Measurements from ENCODE around the gene SLC30A7. TPM values are rescaled to one million over a fixed set of nuclear protein-coding genes. Genes with fewer than 3 reads are reported as not detected.
"Not testable (repeated sequence)": the region's sequence is repeated elsewhere in the genome, so short reads cannot be mapped to it uniquely, and the experiment has no call there.

SLC30A7 gene
- total and polyA plus RNA-seq, 7 donors: 1.0 to 5.7 (median 4.8) TPM

GRCh38 chr1:100928128-100928527 is 32.2 kb downstream of the SLC30A7 start:
- Histone ChIP-seq H3K27ac (no peak overlapping the region), H3K27me3 (ENCODE audit: insufficient read depth in 3 of 3, low read length in 2 of 3) (no peaks in the 10 kb centered on the region), H3K4me3 (no peak overlapping the region), H3K36me3 (ENCODE audit: insufficient read depth in 1 of 2, low read depth in 1 of 2) (peaks cover 3 to 26% of the 10 kb centered on the region in 2 donors), H3K9me3 (no peaks in the 10 kb centered on the region), H3K4me1 (no peaks in the 10 kb centered on the region)
- WGBS, 3 donors: 82 to 86% (median 85%) methylated on average over 3 of the region's 3 CpGs
- TF ChIP-seq CTCF (IDR thresholded peaks at IDR 0.05): no peak
- intact Hi-C loops (cut with DNase I): no loop called here
- ATAC-seq (peak in 1 of 4 donors; percentile 32), DNase-seq (no peak)

- DNase-seq: no peak
- ATAC-seq: no peak
- H3K27me3 ChIP-seq (ENCODE audit: insufficient read depth in 3 of 3, low read length in 2 of 3): no peaks in the 10 kb centered on the region
- H3K36me3 ChIP-seq (ENCODE audit: insufficient read depth in 1 of 2, low read depth in 1 of 2): peaks cover 3 to 8% of the 10 kb centered on the region in 2 donors
- TF ChIP-seq CTCF (IDR thresholded peaks at IDR 0.05): no peak
- H3K27ac ChIP-seq: no peak overlapping the region
- intact Hi-C loops (cut with DNase I): no loop called here
- no peak overlapping the region for H3K4me3 ChIP-seq
- no peaks in the 10 kb centered on the region for H3K4me1 ChIP-seq
- H3K9me3 ChIP-seq: no peaks in the 10 kb centered on the region
Measured at GRCh38 chr1:100930494-100930893, 34.6 kb downstream of the SLC30A7 start.

- no peak for TF ChIP-seq CTCF (IDR thresholded peaks at IDR 0.05)
- intact Hi-C loops (cut with DNase I): no loop called here
- 88 to 95% (median 89%) methylated on average over 1 of the region's 1 CpG for WGBS, 3 donors
- no peak for DNase-seq
- Histone ChIP-seq H3K4me1 (no peaks in the 10 kb centered on the region), H3K4me3 (no peak overlapping the region), H3K27me3 (ENCODE audit: insufficient read depth in 3 of 3, low read length in 2 of 3) (no peaks in the 10 kb centered on the region), H3K9me3 (no peaks in the 10 kb centered on the region), H3K36me3 (ENCODE audit: insufficient read depth in 1 of 2, low read depth in 1 of 2) (peaks cover 3 to 4% of the 10 kb centered on the region in 2 donors), H3K27ac (no peak overlapping the region)
- ATAC-seq: no peak
Measured at GRCh38 chr1:100931716-100932115, 35.8 kb downstream of the SLC30A7 start.

- H3K4me3 ChIP-seq; H3K36me3 ChIP-seq (ENCODE audit: insufficient read depth in 1 of 2, low read depth in 1 of 2); H3K9me3 ChIP-seq; DNase-seq; H3K27me3 ChIP-seq (ENCODE audit: insufficient read depth in 3 of 3, low read length in 2 of 3); H3K4me1 ChIP-seq; intact Hi-C loops (cut with DNase I); H3K27ac ChIP-seq; ATAC-seq: not testable (repeated sequence)
- WGBS, 3 donors: 91 to 100% (median 95%) methylated on average over 2 of the region's 2 CpGs
Measured at GRCh38 chr1:100933555-100933954, 37.7 kb downstream of the SLC30A7 start.

GRCh38 chr1:100936194-100936967 is 40.5 kb downstream of the SLC30A7 start:
- DNase-seq (no peak), ATAC-seq (no peak)
- no peak overlapping the region for H3K27ac ChIP-seq
- H3K4me3 ChIP-seq: no peak overlapping the region
- no peaks in the 10 kb centered on the region for H3K27me3 ChIP-seq (ENCODE audit: insufficient read depth in 3 of 3, low read length in 2 of 3)
- intact Hi-C loops (cut with DNase I): loop anchor here in 1 of 2 donors (2.0 kb wide), 1 partner anchor 14 kb away; no protein-coding TSS in a partner anchor
- TF ChIP-seq CTCF (IDR thresholded peaks at IDR 0.05): no peak
- peaks cover 4 to 9% of the 10 kb centered on the region in 2 donors for H3K36me3 ChIP-seq (ENCODE audit: insufficient read depth in 1 of 2, low read depth in 1 of 2)
- no peaks in the 10 kb centered on the region for H3K4me1 ChIP-seq
- no peaks in the 10 kb centered on the region for H3K9me3 ChIP-seq
